Neural crest cell (in vitro differentiated cells): ENCODE data around the gene CXCL10. TPM values are rescaled to one million over a fixed set of nuclear protein-coding genes. Genes with fewer than 3 reads are reported as not detected.

ENCODE experiments used
- DNase-seq: peaks from one replicate; pipeline ENCODE4 v3.0.0; 2021; ENCODE audit warnings: low read depth, mixed read lengths, low spot score
- H3K27ac Mint-ChIP-seq: one replicate; pipeline ENCODE4 v1.8.0; 2021; ENCODE audit warnings: mild to moderate bottlenecking, mixed read lengths; ENCODE audit not compliant: unreplicated experiment
- H3K27me3 Mint-ChIP-seq: 2 replicates; pipeline ENCODE4 v1.8.0; 2021; ENCODE audit warnings: low read depth, mild to moderate bottlenecking, mixed read lengths
- H3K36me3 Mint-ChIP-seq: 2 replicates; pipeline ENCODE4 v1.8.0; 2021; ENCODE audit warnings: low read depth, mild to moderate bottlenecking, mixed read lengths
- H3K4me1 Mint-ChIP-seq: 2 replicates; pipeline ENCODE4 v1.8.0; 2021; ENCODE audit warnings: mixed read lengths
- H3K4me3 Mint-ChIP-seq: one replicate; pipeline ENCODE4 v1.8.0; 2021; ENCODE audit warnings: mild to moderate bottlenecking, mixed read lengths
- H3K9me3 Mint-ChIP-seq: 2 replicates; pipeline ENCODE4 v1.8.0; 2021; ENCODE audit warnings: mixed read lengths
- CTCF ChIP-seq: fragments of 200-600 bp; sonication (generic); conservative IDR thresholded peaks from 2 replicates; pipeline ENCODE4 v1.5.0; 2021; ENCODE audit warnings: antibody characterized with exemption, mild to moderate bottlenecking
- total RNA-seq: library from RNA; stranded (reverse); gene quantifications from 2 replicates; pipeline ENCODE4 v1.2.1, GENCODE V29; 2021

The CXCL10 gene
- total RNA-seq, 1 donor from 2014 or later: not detected

- H3K4me3 Mint-ChIP-seq: no peak overlapping the region
- H3K27me3 Mint-ChIP-seq: no peaks in the 10 kb centered on the region
- H3K9me3 Mint-ChIP-seq: no peaks in the 10 kb centered on the region
- no peak for TF ChIP-seq CTCF
- DNase-seq: no peak
- no peaks in the 10 kb centered on the region for H3K4me1 Mint-ChIP-seq
- H3K27ac Mint-ChIP-seq: no peak overlapping the region
- peaks cover 33% of the 10 kb centered on the region for H3K36me3 Mint-ChIP-seq
These were observed 49.5 kb downstream of the CXCL10 start for GRCh38 chr4:75973766-75974165.

Other genes with a start within 250 kb of the CXCL10 start
- gene PPEF2, start 121.0 kb downstream of the CXCL10 start, total RNA-seq: 0.09 TPM in 1 of 2 replicates, not detected in the other
- gene NAAA, start 82.5 kb downstream of the CXCL10 start, total RNA-seq: 3.3 and 3.5 TPM in 2 replicates
- 52.1 and 55.8 TPM in 2 replicates for gene SDAD1, start 32.6 kb downstream of the CXCL10 start, total RNA-seq
- gene CXCL9, start 16.0 kb downstream of the CXCL10 start, total RNA-seq: not detected in 2 replicates
- gene CXCL11, start 12.6 kb upstream of the CXCL10 start, total RNA-seq: not detected in 2 replicates
- gene ART3, start 51.2 kb upstream of the CXCL10 start, total RNA-seq: not detected in 2 replicates
- gene NUP54, start 124.9 kb upstream of the CXCL10 start, total RNA-seq: 67.0 and 73.3 TPM in 2 replicates
- 60.0 and 60.8 TPM in 2 replicates for gene SCARB2, start 190.3 kb upstream of the CXCL10 start, total RNA-seq
- 1.4 and 1.6 TPM in 2 replicates for gene FAM47E, start 228.2 kb upstream of the CXCL10 start, total RNA-seq